T1000 (cell line): ENCODE results near the gene FAM217A.

Experiments used
- DNase-seq: peaks from one replicate; lab custom pipeline; 2025; ENCODE audit warnings: mixed read lengths; lab: John Stamatoyannopoulos, UW

The FAM217A gene

GRCh38 chr6:4021854-4022695 lies 56.9 kb downstream of the FAM217A start:
- DNase-seq = no peak

- peak; percentile 85 for DNase-seq
Observed at GRCh38 chr6:4021133-4021853, 57.6 kb downstream of the FAM217A start.

- no peak for DNase-seq
Observed at GRCh38 chr6:4020822-4021132, 58.2 kb downstream of the FAM217A start.

- no peak for DNase-seq
Observed at GRCh38 chr6:4018924-4019236, 60.1 kb downstream of the FAM217A start.
